Ureter (tissue), 1 donor: ENCODE data around the gene KRT74. TPM values are rescaled to one million over a fixed set of nuclear protein-coding genes. Genes with fewer than 3 reads are reported as not detected.

ENCODE experiments used
- DNase-seq: peaks from one replicate; pipeline ENCODE4 v3.0.0-alpha.2; 2020; ENCODE audit warnings: low spot score
- total RNA-seq: library from RNA; stranded (reverse); gene quantifications from one replicate; pipeline ENCODE4 v1.2.4, GENCODE V29; 2023
- donor health status: DM: yes; HTN: yes; CAD: no.

KRT74 gene
- total RNA-seq, 1 donor from 2014 or later, result 0.26 TPM

GRCh38 chr12:52575256-52575655, 1.6 kb upstream of the KRT74 start:
- no peak for DNase-seq

GRCh38 chr12:52573306-52573705, 337 bp downstream of the KRT74 start:
- no peak for DNase-seq

- no peak for DNase-seq
These were observed 3.1 kb downstream of the KRT74 start for GRCh38 chr12:52570511-52570910.

- no peak for DNase-seq
These were observed 5.5 kb downstream of the KRT74 start for GRCh38 chr12:52568111-52568510.

- DNase-seq, result no peak
These were observed 6.8 kb downstream of the KRT74 start for GRCh38 chr12:52566847-52567291.

GRCh38 chr12:52564582-52564981, 9.1 kb downstream of the KRT74 start:
- no peak for DNase-seq

- DNase-seq, result no peak
These were observed 11.7 kb downstream of the KRT74 start for GRCh38 chr12:52561880-52562449.

GRCh38 chr12:52559979-52560378, 13.7 kb downstream of the KRT74 start:
- DNase-seq, result no peak

- no peak for DNase-seq
These were observed 14.7 kb downstream of the KRT74 start for GRCh38 chr12:52558781-52559445.

GRCh38 chr12:52557476-52557875, 16.2 kb downstream of the KRT74 start:
- no peak for DNase-seq

- no peak for DNase-seq
These were observed 18.1 kb downstream of the KRT74 start for GRCh38 chr12:52555577-52555976.

- no peak for DNase-seq
These were observed 20.9 kb downstream of the KRT74 start, which contains the start of gene KRT71 for GRCh38 chr12:52552681-52553195. TSS of gene KRT71 (minus strand) at chr12:52553145. CDS start at chr12:52553077, 68 bp downstream.

GRCh38 chr12:52552055-52552454, 21.6 kb downstream of the KRT74 start:
- DNase-seq, result no peak

- DNase-seq, result no peak
These were observed 22.3 kb downstream of the KRT74 start for GRCh38 chr12:52551216-52551865.

- DNase-seq, result no peak
These were observed 27.5 kb downstream of the KRT74 start for GRCh38 chr12:52546126-52546525.

- no peak for DNase-seq
These were observed 29.4 kb downstream of the KRT74 start for GRCh38 chr12:52543985-52544883.

- DNase-seq, result no peak
These were observed 30.8 kb downstream of the KRT74 start for GRCh38 chr12:52542785-52543318.

GRCh38 chr12:52542157-52542556, 31.5 kb downstream of the KRT74 start:
- DNase-seq, result no peak

- no peak for DNase-seq
These were observed 31.9 kb downstream of the KRT74 start for GRCh38 chr12:52541709-52542108.

GRCh38 chr12:52540531-52540930, 33.1 kb downstream of the KRT74 start:
- no peak for DNase-seq

GRCh38 chr12:52539821-52540173, 33.8 kb downstream of the KRT74 start:
- DNase-seq, result no peak
